ENCODE measurements around the gene ZNF18. TPM values are rescaled to one million over a fixed set of nuclear protein-coding genes. Genes with fewer than 3 reads are reported as not detected.

Gene ZNF18
- total and polyA plus RNA-seq, 2 of the 4 experiments (the other 2 are of a cell fraction) = 4.5 to 11.7 TPM

GRCh38 chr17:11940904-11941303, 56.4 kb downstream of the ZNF18 start:
- in situ Hi-C loops (cut with MboI; ENCODE audit: low sequenced_read_pairs) = no loop called here

More at GRCh38 chr17:11940904-11941303, 56.4 kb downstream of the ZNF18 start:
- H3K18ac ChIP-seq (ENCODE audit: low read depth, low read length) = no peak overlapping the region
- H3K4me2 ChIP-seq (ENCODE audit: low read depth, low read length) = no peak overlapping the region
- BruUV-seq (replicated peaks) = no TSS peak
- DNase-seq = no peak
- H3K79me1 ChIP-seq (ENCODE audit: low read depth in 1 of 2, low read length in 2 of 2) = no peaks in the 10 kb centered on the region
- H2AFZ ChIP-seq (replicated peaks; ENCODE audit: low read length, poor library complexity) = no peak overlapping the region
- no peak overlapping the region for H4K8ac ChIP-seq (ENCODE audit: low read depth in 2 of 2, low read length in 2 of 2)
- H3K4me1 ChIP-seq (ENCODE audit: control insufficient read depth, insufficient read depth, low read length) = no peaks in the 10 kb centered on the region
- no peak overlapping the region for H3K23ac ChIP-seq (ENCODE audit: low read depth, low read length)
- H2BK20ac ChIP-seq (ENCODE audit: low read depth, low read length) = no peak overlapping the region
- H3K4ac ChIP-seq (ENCODE audit: low read depth, low read length) = no peak overlapping the region
- no peak overlapping the region for H2AK9ac ChIP-seq (replicated peaks; ENCODE audit: low read depth, low read length, poor library complexity)
- H3K9me3 ChIP-seq (ENCODE audit: control insufficient read depth, insufficient read depth, low read length) = no peaks in the 10 kb centered on the region
- no peaks in the 10 kb centered on the region for H3K9me1 ChIP-seq (ENCODE audit: insufficient read depth, low read length)
- no peak overlapping the region for H4K5ac ChIP-seq (ENCODE audit: low read depth, low read length)
- H3K4me3 ChIP-seq (ENCODE audit: insufficient read depth, low read depth, low read length) = no peak overlapping the region
- H4K20me1 ChIP-seq (ENCODE audit: insufficient read depth, low read length) = no peaks in the 10 kb centered on the region
- H2BK15ac ChIP-seq (ENCODE audit: low read depth, low read length) = no peak overlapping the region
- TF ChIP-seq MAFK (IDR thresholded peaks at IDR 0.05; ENCODE audit: low read depth, low read length) = no peak
- TF ChIP-seq SMC3 (IDR thresholded peaks at IDR 0.05; ENCODE audit: low read depth, low read length) = no peak
- TF ChIP-seq CTCF (conservative IDR thresholded peaks at IDR 0.05; ENCODE audit: low read depth, low read length) = no peak
- TF ChIP-seq RCOR1 (IDR thresholded peaks at IDR 0.05; ENCODE audit: insufficient replicate concordance, low read length) = no peak
- no peak for TF ChIP-seq FOS (IDR thresholded peaks at IDR 0.05; ENCODE audit: low read depth, low read length)
- TF ChIP-seq CHD1 (IDR thresholded peaks at IDR 0.05; ENCODE audit: low read depth, low read length) = no peak
- TF ChIP-seq USF2 (IDR thresholded peaks at IDR 0.05; ENCODE audit: low read depth, low read length) = no peak
- H4K91ac ChIP-seq (ENCODE audit: insufficient read depth, low read depth, low read length) = no peak overlapping the region
- ATAC-seq (ENCODE audit: low read depth) = no peak
- no peak overlapping the region for H2BK5ac ChIP-seq (ENCODE audit: low read depth, low read length, poor library complexity, severe bottlenecking)
- dilution Hi-C loops (cut with HindIII; ENCODE audit: low sequenced_read_pairs, unreplicated experiment) = no loop called here
- ChIA-PET POLR2A (ENCODE audit: unreplicated experiment) (no interaction called here), CTCF (no interaction called here)
- no peak overlapping the region for H3K56ac ChIP-seq (ENCODE audit: extremely low read depth, insufficient read depth, low read length)
- WGBS, 2 experiments (ENCODE audit: extremely low coverage in 2 of 2, insufficient read length in 1 of 2) = 43% methylated on average over 2 of the region's 2 CpGs; no CpG with 5 or more reads in 1 of the 2 experiments
- H3K14ac ChIP-seq (replicated peaks; ENCODE audit: low read depth, low read length) = no peak overlapping the region
- intact Hi-C loops (cut with micrococcal nuclease) = no loop called here
- no peak overlapping the region for H2AK5ac ChIP-seq (ENCODE audit: low read depth, low read length)
- no peaks in the 10 kb centered on the region for H3K27me3 ChIP-seq (ENCODE audit: control insufficient read depth, insufficient read depth, low read length)
- H3K9ac ChIP-seq (ENCODE audit: low read depth, low read length) = no peak overlapping the region
- no peak overlapping the region for H2BK120ac ChIP-seq (ENCODE audit: low read depth, low read length)
- no peak overlapping the region for H3K27ac ChIP-seq (ENCODE audit: insufficient read depth, low read length)
- no peaks in the 10 kb centered on the region for H3K36me3 ChIP-seq (ENCODE audit: control insufficient read depth, insufficient read depth, low read length)

All from IMR-90 (cell line).